Stomach (tissue), 4 donors: ENCODE results near the gene FRAT1.

Experiments used
- POLR2A ChIP-seq, 4 donors: fragments of 450-650 bp; IDR thresholded peaks; one replicate each; pipeline ENCODE4 v1.6.1; 2016; ENCODE audit warnings: antibody characterized with exemption in 4 of 4, control low read depth in 2 of 4, mild to moderate bottlenecking in 1 of 4, moderate library complexity in 1 of 4
- TF ChIP-seq, protein P1 (sequence below), 7 experiments: fragments of 450-650 bp in 4 of 7; fragments of 200-600 bp in 3 of 7; sonication (generic) in 3 of 7; IDR thresholded peaks; one replicate each; pipeline ENCODE4 v1.5.1; 2016 to 2019; ENCODE audit warnings: antibody characterized with exemption in 7 of 7, control low read depth in 2 of 7, mild to moderate bottlenecking in 1 of 7

GRCh38 chr10:97314671-97315070, 4.4 kb upstream of the FRAT1 start:
- TF ChIP-seq, protein P1, sequence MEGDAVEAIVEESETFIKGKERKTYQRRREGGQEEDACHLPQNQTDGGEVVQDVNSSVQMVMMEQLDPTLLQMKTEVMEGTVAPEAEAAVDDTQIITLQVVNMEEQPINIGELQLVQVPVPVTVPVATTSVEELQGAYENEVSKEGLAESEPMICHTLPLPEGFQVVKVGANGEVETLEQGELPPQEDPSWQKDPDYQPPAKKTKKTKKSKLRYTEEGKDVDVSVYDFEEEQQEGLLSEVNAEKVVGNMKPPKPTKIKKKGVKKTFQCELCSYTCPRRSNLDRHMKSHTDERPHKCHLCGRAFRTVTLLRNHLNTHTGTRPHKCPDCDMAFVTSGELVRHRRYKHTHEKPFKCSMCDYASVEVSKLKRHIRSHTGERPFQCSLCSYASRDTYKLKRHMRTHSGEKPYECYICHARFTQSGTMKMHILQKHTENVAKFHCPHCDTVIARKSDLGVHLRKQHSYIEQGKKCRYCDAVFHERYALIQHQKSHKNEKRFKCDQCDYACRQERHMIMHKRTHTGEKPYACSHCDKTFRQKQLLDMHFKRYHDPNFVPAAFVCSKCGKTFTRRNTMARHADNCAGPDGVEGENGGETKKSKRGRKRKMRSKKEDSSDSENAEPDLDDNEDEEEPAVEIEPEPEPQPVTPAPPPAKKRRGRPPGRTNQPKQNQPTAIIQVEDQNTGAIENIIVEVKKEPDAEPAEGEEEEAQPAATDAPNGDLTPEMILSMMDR (IDR thresholded peaks at IDR 0.05) = no peak
- TF ChIP-seq POLR2A (IDR thresholded peaks at IDR 0.05) = no peak
